Stimulated activated CD4-positive, alpha-beta T cell treated with anti-CD3 and anti-CD28 coated beads, Interleukin-2, amount 100 ng/mL, for 4 hours (primary cell): ENCODE results near the gene UBALD1.
"Not testable (repeated sequence)": the region's sequence is repeated elsewhere in the genome, so short reads cannot be mapped to it uniquely, and the experiment has no call there.

Experiments used
- DNase-seq: peaks from one replicate; pipeline ENCODE4 v3.0.0-alpha.2; 2020; ENCODE audit warnings: low read depth

UBALD1 gene

GRCh38 chr16:4597174-4597573 is 17.5 kb downstream of the UBALD1 start:
- no peak for DNase-seq

- DNase-seq: no peak
Measured at GRCh38 chr16:4594433-4595410, 20.0 kb downstream of the UBALD1 start.

GRCh38 chr16:4593086-4593485 is 21.6 kb downstream of the UBALD1 start:
- DNase-seq: no peak

- DNase-seq: no peak
Measured at GRCh38 chr16:4591706-4592470, 22.8 kb downstream of the UBALD1 start.

- no peak for DNase-seq
Measured at GRCh38 chr16:4591191-4591590, 23.5 kb downstream of the UBALD1 start.

DNA sequence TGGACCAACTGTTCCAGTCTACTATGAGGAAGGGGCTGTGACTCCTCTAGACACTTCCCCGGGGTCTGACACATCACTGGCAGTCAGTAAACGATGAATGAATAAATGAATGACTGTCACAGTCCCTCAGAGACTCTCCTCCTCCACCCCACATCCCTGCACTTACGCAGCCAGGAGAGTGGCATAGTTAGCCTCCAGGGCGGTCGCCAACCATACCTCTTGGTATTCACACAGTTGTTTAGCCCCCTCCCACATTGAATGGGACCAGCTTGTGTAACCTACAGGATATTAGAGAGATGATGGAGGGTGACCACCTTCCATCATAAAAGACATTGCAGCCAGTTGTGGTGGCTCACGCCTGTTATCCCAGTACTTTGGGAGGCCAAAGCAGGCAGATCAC is 25.7 kb downstream of the UBALD1 start:
- DNase-seq: no peak

DNA sequence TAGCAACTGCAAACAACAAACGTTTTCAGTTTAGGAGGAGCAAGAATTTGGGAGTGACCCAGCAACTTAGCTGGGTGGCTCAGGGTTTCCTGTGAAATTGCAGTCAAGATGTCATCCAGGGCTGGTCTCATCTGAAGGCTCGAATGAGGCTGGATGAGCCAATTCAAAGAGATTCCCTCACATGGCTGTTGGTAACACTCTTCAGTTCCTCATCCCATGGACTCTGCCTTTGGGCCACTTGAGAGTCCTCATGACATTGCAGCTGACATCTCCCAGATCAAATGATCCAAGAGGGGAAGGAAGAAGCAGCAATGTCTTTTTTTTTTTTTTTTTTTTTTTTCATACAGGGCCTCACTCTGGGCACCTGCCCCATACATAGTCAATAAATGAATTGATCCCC is 26.3 kb downstream of the UBALD1 start:
- no peak for DNase-seq

DNA sequence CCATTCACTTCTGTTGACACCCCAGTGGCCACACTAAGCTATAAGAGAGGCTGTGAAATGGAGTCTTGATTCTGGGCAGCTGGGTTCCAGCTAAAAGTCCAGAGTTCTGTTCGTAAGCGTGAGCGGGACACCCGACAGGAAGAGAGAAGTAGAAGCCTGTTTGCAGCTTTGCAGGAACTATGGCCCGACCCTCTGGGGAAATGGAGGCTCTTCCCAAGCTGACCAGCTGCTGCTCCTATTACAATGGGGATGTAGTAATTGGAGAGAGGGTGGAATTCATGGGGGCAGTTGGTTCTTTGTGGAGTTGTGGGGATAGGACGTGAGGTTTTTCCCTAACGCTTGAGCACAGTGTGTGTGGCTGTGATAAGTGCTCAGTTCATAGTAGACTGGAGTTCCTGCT is 28.4 kb downstream of the UBALD1 start:
- no peak for DNase-seq

DNA sequence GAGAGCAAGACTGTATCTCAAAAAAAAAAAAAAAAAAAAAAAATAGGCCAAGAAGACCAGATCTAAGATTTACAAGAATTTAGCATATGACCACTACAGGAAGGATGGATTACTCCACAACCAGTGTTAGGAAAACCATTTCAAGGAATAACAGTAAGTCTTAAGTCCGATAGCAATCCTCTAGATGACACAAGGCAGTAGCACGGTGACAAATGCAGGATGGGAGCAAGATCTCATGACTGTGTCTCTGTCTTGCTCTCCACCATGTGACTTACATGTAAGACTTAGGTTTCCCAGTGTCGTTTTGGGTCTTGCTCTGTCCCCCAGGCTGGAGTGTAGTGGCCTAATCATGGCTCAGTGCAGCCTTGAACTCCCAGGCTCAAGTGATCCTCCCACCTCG is 30.8 kb downstream of the UBALD1 start:
- no peak for DNase-seq

- DNase-seq: no peak
Measured at GRCh38 chr16:4580250-4580649, 34.4 kb downstream of the UBALD1 start.

DNA sequence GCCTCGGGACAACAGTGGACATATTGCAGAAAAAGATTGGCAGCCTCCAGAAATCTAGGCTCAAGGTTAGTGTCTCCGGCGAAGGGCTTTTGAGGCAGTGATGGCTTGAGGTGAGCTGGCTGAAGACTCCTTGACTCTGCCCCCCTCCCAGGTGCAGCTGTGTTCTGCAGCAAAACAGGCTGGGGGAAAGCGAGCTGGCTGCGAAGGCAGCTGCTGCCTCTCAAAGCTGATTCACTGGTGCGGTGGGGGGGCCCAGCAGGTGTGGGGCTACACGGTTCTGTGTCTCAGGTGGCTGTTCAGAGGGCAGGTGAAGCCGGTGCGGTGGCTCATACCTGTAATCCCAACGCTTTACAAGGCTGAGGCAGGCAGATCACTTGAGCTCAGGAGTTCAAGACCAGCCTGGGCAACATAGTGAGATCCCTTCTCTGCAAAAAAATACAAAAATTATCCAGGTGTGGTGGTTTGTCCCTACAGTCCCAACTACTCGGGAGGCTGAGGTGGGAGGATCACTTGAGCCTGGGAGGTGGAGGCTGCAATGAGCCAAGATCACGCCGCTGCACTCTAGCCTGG is 35.6 kb downstream of the UBALD1 start:
- no peak for DNase-seq

GRCh38 chr16:4576008-4576407 is 38.7 kb downstream of the UBALD1 start:
- no peak for DNase-seq

GRCh38 chr16:4574919-4575705 is 39.6 kb downstream of the UBALD1 start:
- no peak for DNase-seq

DNA sequence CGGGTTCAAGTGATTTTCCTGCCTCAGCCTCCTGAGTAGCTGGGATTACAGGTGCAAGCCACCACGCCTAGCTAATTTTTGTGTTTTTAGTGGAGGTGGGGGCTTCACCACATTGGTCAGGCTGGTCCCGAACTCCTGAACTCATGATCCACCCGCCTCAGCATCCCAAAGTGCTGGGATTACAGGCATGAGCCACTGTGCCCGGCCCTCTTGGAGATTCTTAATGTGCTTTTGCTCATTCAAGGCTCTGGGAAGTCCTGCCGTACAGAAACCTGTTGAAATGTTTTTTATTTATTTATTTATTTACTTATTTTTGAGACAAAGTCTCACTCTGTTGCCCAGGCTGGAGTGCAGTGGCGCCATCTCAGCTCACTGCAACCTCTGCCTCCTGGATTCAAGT is 40.8 kb downstream of the UBALD1 start:
- DNase-seq: not testable (repeated sequence)

- DNase-seq: no peak
Measured at GRCh38 chr16:4572715-4573114, 42.0 kb downstream of the UBALD1 start.

DNA sequence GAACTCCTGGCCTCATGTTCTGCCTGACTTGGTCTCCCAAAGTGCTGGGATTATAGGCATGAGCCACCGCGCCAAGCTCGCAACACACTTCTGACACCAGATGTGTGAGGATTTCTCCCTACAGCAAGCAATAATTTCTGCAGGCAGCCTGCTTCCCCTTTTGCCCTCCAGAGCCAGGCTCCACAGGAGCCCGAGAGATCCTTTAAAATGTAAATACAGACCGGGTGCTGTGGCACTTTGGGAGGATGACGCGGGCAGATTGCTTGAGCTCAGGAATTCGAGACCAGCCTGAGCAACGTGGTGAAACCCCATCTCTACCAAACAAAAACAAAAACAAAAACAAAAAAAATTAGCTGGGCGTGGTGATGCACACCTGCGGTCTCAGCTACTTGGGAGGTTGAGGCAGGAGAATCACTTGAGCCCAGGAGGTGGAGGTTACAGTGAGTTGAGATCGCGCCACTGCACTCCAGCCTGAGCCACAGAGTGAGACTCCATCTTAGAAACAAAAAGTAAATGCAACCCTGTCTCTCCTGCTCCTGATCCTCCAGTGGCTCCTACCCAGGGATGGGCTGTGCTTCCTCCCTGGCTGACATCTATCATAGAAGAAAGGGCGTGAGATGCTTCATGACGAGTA is 43.9 kb downstream of the UBALD1 start:
- no peak for DNase-seq

- DNase-seq: no peak
Measured at GRCh38 chr16:4570086-4570485, 44.6 kb downstream of the UBALD1 start.

DNA sequence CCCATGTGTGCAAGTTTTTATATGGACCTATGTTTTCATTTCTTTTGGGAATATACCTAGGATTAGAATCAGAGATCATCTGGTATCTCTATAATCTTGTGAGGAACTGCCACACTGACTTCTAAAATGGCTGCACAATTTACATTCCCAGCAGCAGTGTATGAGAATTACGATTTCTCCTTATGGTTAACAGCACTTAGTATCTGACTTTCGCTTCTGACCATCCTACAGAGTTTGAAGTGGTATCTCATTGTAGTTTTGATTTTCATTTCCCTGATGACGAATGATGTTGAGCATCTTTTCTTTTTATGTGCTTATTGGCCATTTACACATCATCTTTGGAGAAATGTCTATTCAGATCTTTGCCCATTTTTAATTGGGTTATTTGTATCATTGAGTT is 48.5 kb downstream of the UBALD1 start:
- no peak for DNase-seq

DNA sequence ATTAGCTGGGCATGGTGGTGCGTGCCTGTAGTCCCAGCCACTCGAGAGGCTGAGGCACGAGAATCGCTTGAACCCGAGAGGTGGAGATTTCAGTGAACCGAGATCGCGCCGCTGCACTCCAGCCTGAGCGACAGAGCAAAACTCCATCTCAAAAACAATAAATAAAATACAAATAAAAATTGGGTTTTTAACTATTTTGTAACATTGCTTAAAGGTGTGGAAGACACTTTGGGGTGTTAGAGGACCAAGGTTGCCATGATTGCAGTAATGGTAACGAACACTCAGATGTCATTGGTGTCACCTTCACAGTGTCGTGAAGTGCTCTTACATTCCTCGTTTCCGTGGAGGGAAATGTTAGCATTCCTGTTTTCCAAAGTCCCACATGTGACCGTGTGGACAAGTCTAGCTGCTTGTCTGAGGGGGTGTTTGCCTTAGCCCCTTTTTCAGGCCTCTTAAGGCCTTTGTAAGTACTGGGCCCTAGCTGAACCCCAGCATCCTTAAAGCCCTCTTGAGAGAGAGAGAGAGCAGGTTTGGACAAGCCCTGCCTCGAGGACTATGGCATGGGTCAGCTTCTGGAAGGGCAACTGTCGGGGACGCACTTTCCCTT is 49.9 kb downstream of the UBALD1 start:
- DNase-seq: no peak

- DNase-seq: no peak
Measured at GRCh38 chr16:4561596-4561995, 53.1 kb downstream of the UBALD1 start.
